Activated CD8-positive, alpha-beta T cell treated with anti-CD3 and anti-CD28 coated beads, Interleukin-2, amount 10 ng/mL, durations not matched to agents 7 days and 5 days (primary cell): ENCODE data around the gene MCU. TPM values are rescaled to one million over a fixed set of nuclear protein-coding genes. Genes with fewer than 3 reads are reported as not detected.
"Not testable (repeated sequence)": the region's sequence is repeated elsewhere in the genome, so short reads cannot be mapped to it uniquely, and the experiment has no call there.

Experiments used
- ATAC-seq: fragments of 150-1000 bp; cut with Tn5 transposase; one replicate; pipeline ENCODE4 v1.10.0; 2021; ENCODE audit warnings: moderate library complexity
- CTCF ChIA-PET: fragments of 350-600 bp; sonication (Branson Sonifier 250); formaldehyde crosslinking; loops from one replicate; lab custom pipeline; 2021; ENCODE audit warnings: antibody characterized with exemption; lab: Charles Lee
- POLR2A ChIA-PET: fragments of 350-600 bp; sonication (Branson Sonifier 250); formaldehyde crosslinking; loops from one replicate; lab custom pipeline; 2021; ENCODE audit warnings: antibody characterized with exemption; lab: Charles Lee
- DNase-seq: peaks from one replicate; pipeline ENCODE4 v3.0.0-alpha.2; 2020
- H3K27ac Mint-ChIP-seq: one replicate; pipeline ENCODE4 v1.8.0; 2021; ENCODE audit warnings: mild to moderate bottlenecking, mixed read lengths
- H3K27me3 Mint-ChIP-seq: one replicate; pipeline ENCODE4 v1.8.0; 2021; ENCODE audit warnings: low read depth, mixed read lengths
- H3K36me3 Mint-ChIP-seq: one replicate; pipeline ENCODE4 v1.8.0; 2021; ENCODE audit warnings: low read depth, mixed read lengths
- H3K4me1 Mint-ChIP-seq: one replicate; pipeline ENCODE4 v1.8.0; 2021; ENCODE audit warnings: low read depth, mixed read lengths
- H3K4me3 Mint-ChIP-seq: one replicate; pipeline ENCODE4 v1.8.0; 2021; ENCODE audit warnings: mild to moderate bottlenecking, mixed read lengths
- H3K9me3 Mint-ChIP-seq: one replicate; pipeline ENCODE4 v1.8.0; 2022; ENCODE audit warnings: mixed read lengths; ENCODE audit not compliant: insufficient read depth
- total RNA-seq, 2 experiments: library from RNA; stranded (reverse); gene quantifications; one replicate each; pipeline ENCODE4 v1.2.3, GENCODE V29; 2021

Gene MCU
- total RNA-seq, 2 experiments from 2014 or later = 11.3 to 11.6 TPM

GRCh38 chr10:72893136-72893798 lies 201.3 kb downstream of the MCU start, which contains the start of gene OIT3:
Gene OIT3 (plus strand): TSS chr10:72893739. CDS start chr10:72893799, 60 bp downstream.
- Mint-ChIP-seq H3K27me3 (peaks cover 22% of the 10 kb centered on the region), H3K36me3 (peaks cover 5% of the 10 kb centered on the region), H3K9me3 (no peaks in the 10 kb centered on the region), H3K4me1 (peaks cover 8% of the 10 kb centered on the region), H3K4me3 (no peak within 1 kb of the TSS), H3K27ac (no peak within 1 kb of the TSS)
- ATAC-seq (no peak), DNase-seq (no peak)
- CTCF ChIA-PET = no interaction called here
- POLR2A ChIA-PET = interaction anchor here (0.5 kb wide), 1 partner anchor 49 kb away, joined by 7 read pairs; no protein-coding TSS in a partner anchor

GRCh38 chr10:72895236-72895850 lies 203.4 kb downstream of the MCU start:
- CTCF ChIA-PET = no interaction called here

GRCh38 chr10:72898616-72899015 lies 206.7 kb downstream of the MCU start:
- ChIA-PET POLR2A (no interaction called here), CTCF (no interaction called here)
- ATAC-seq (no peak), DNase-seq (no peak)
- H3K9me3 Mint-ChIP-seq = no peaks in the 10 kb centered on the region
- H3K4me1 Mint-ChIP-seq = no peaks in the 10 kb centered on the region
- H3K27me3 Mint-ChIP-seq = peaks cover 20% of the 10 kb centered on the region
- no peak overlapping the region for H3K4me3 Mint-ChIP-seq
- H3K36me3 Mint-ChIP-seq = no peaks in the 10 kb centered on the region
- no peak overlapping the region for H3K27ac Mint-ChIP-seq

More at GRCh38 chr10:72895236-72895850, 203.4 kb downstream of the MCU start:
- H3K4me3 Mint-ChIP-seq = no peak overlapping the region
- H3K4me1 Mint-ChIP-seq = peaks cover 2% of the 10 kb centered on the region
- peaks cover 22% of the 10 kb centered on the region for H3K27me3 Mint-ChIP-seq
- H3K27ac Mint-ChIP-seq = no peak overlapping the region
- no peaks in the 10 kb centered on the region for H3K9me3 Mint-ChIP-seq
- POLR2A ChIA-PET = interaction anchor here (0.6 kb wide), 1 partner anchor 165 kb away, joined by 4 read pairs; no protein-coding TSS in a partner anchor
- H3K36me3 Mint-ChIP-seq = no peaks in the 10 kb centered on the region
- DNase-seq (no peak), ATAC-seq (no peak)

GRCh38 chr10:72899545-72899944 lies 207.6 kb downstream of the MCU start:
- DNase-seq = no peak
- Mint-ChIP-seq H3K4me1 (no peaks in the 10 kb centered on the region), H3K4me3 (no peak overlapping the region), H3K27ac (no peak overlapping the region), H3K36me3 (no peaks in the 10 kb centered on the region), H3K9me3 (no peaks in the 10 kb centered on the region), H3K27me3 (peaks cover 16% of the 10 kb centered on the region)
- CTCF ChIA-PET = no interaction called here
- POLR2A ChIA-PET = no interaction called here
- no peak for ATAC-seq

- H3K27ac Mint-ChIP-seq, ATAC-seq, H3K36me3 Mint-ChIP-seq, H3K9me3 Mint-ChIP-seq, H3K4me1 Mint-ChIP-seq, H3K27me3 Mint-ChIP-seq, H3K4me3 Mint-ChIP-seq, DNase-seq, POLR2A ChIA-PET, CTCF ChIA-PET: not testable (repeated sequence)
These were observed 212.1 kb downstream of the MCU start for GRCh38 chr10:72903941-72904446.

- POLR2A ChIA-PET = no interaction called here
- ATAC-seq = no peak
- CTCF ChIA-PET = no interaction called here
- DNase-seq = no peak
- Mint-ChIP-seq H3K9me3 (no peaks in the 10 kb centered on the region), H3K4me3 (no peak overlapping the region), H3K4me1 (no peaks in the 10 kb centered on the region), H3K27me3 (no peaks in the 10 kb centered on the region), H3K36me3 (no peaks in the 10 kb centered on the region), H3K27ac (no peak overlapping the region)
These were observed 212.9 kb downstream of the MCU start for GRCh38 chr10:72904806-72905205.

- CTCF ChIA-PET = interaction anchor here (1.3 kb wide), 1 partner anchor 532 kb away, joined by 3 read pairs; no protein-coding TSS in a partner anchor
These were observed 214.5 kb downstream of the MCU start for GRCh38 chr10:72906446-72906845.

GRCh38 chr10:72910705-72911104 lies 218.8 kb downstream of the MCU start:
- Mint-ChIP-seq H3K27me3 (no peaks in the 10 kb centered on the region), H3K4me1 (no peaks in the 10 kb centered on the region), H3K9me3 (no peaks in the 10 kb centered on the region), H3K4me3 (no peak overlapping the region), H3K27ac (no peak overlapping the region), H3K36me3 (no peaks in the 10 kb centered on the region)
- ATAC-seq = no peak
- CTCF ChIA-PET = no interaction called here
- DNase-seq = no peak
- POLR2A ChIA-PET = no interaction called here

More at GRCh38 chr10:72906446-72906845, 214.5 kb downstream of the MCU start:
- Mint-ChIP-seq H3K4me1 (no peaks in the 10 kb centered on the region), H3K36me3 (no peaks in the 10 kb centered on the region), H3K27ac (no peak overlapping the region), H3K4me3 (no peak overlapping the region), H3K27me3 (no peaks in the 10 kb centered on the region), H3K9me3 (no peaks in the 10 kb centered on the region)
- DNase-seq (no peak), ATAC-seq (no peak)
- POLR2A ChIA-PET = no interaction called here

- ChIA-PET POLR2A (no interaction called here), CTCF (no interaction called here)
- ATAC-seq (no peak), DNase-seq (no peak)
- H3K27ac Mint-ChIP-seq = no peak overlapping the region
- no peaks in the 10 kb centered on the region for H3K4me1 Mint-ChIP-seq
- no peaks in the 10 kb centered on the region for H3K36me3 Mint-ChIP-seq
- H3K4me3 Mint-ChIP-seq = no peak overlapping the region
- no peaks in the 10 kb centered on the region for H3K9me3 Mint-ChIP-seq
- H3K27me3 Mint-ChIP-seq = peaks cover 3% of the 10 kb centered on the region
These were observed 219.8 kb downstream of the MCU start for GRCh38 chr10:72911758-72912157.

- Mint-ChIP-seq H3K4me3 (no peak overlapping the region), H3K27me3 (peaks cover 4% of the 10 kb centered on the region), H3K4me1 (no peaks in the 10 kb centered on the region), H3K27ac (no peak overlapping the region), H3K36me3 (no peaks in the 10 kb centered on the region), H3K9me3 (no peaks in the 10 kb centered on the region)
- CTCF ChIA-PET = no interaction called here
- DNase-seq = no peak
- ATAC-seq = no peak
- POLR2A ChIA-PET = no interaction called here
These were observed 220.8 kb downstream of the MCU start for GRCh38 chr10:72912736-72913135.

- Mint-ChIP-seq H3K36me3 (no peaks in the 10 kb centered on the region), H3K4me1 (no peaks in the 10 kb centered on the region), H3K4me3 (no peak overlapping the region), H3K27me3 (peaks cover 7% of the 10 kb centered on the region), H3K27ac (no peak overlapping the region), H3K9me3 (no peaks in the 10 kb centered on the region)
- no peak for ATAC-seq
- POLR2A ChIA-PET = no interaction called here
- no peak for DNase-seq
- CTCF ChIA-PET = no interaction called here
These were observed 221.3 kb downstream of the MCU start for GRCh38 chr10:72913287-72913686.

GRCh38 chr10:72917201-72917600 lies 225.3 kb downstream of the MCU start:
- H3K27me3 Mint-ChIP-seq = peaks cover 27% of the 10 kb centered on the region
- H3K4me3 Mint-ChIP-seq, H3K36me3 Mint-ChIP-seq, ATAC-seq, DNase-seq, H3K9me3 Mint-ChIP-seq, H3K27ac Mint-ChIP-seq, CTCF ChIA-PET, POLR2A ChIA-PET, H3K4me1 Mint-ChIP-seq: not testable (repeated sequence)
